ENCODE data around the gene YLPM1. TPM values are rescaled to one million over a fixed set of nuclear protein-coding genes. Genes with fewer than 3 reads are reported as not detected.
A peak's percentile ranks its signal among the peaks of the same experiment; 100 is the strongest.

YLPM1 gene, protein sequence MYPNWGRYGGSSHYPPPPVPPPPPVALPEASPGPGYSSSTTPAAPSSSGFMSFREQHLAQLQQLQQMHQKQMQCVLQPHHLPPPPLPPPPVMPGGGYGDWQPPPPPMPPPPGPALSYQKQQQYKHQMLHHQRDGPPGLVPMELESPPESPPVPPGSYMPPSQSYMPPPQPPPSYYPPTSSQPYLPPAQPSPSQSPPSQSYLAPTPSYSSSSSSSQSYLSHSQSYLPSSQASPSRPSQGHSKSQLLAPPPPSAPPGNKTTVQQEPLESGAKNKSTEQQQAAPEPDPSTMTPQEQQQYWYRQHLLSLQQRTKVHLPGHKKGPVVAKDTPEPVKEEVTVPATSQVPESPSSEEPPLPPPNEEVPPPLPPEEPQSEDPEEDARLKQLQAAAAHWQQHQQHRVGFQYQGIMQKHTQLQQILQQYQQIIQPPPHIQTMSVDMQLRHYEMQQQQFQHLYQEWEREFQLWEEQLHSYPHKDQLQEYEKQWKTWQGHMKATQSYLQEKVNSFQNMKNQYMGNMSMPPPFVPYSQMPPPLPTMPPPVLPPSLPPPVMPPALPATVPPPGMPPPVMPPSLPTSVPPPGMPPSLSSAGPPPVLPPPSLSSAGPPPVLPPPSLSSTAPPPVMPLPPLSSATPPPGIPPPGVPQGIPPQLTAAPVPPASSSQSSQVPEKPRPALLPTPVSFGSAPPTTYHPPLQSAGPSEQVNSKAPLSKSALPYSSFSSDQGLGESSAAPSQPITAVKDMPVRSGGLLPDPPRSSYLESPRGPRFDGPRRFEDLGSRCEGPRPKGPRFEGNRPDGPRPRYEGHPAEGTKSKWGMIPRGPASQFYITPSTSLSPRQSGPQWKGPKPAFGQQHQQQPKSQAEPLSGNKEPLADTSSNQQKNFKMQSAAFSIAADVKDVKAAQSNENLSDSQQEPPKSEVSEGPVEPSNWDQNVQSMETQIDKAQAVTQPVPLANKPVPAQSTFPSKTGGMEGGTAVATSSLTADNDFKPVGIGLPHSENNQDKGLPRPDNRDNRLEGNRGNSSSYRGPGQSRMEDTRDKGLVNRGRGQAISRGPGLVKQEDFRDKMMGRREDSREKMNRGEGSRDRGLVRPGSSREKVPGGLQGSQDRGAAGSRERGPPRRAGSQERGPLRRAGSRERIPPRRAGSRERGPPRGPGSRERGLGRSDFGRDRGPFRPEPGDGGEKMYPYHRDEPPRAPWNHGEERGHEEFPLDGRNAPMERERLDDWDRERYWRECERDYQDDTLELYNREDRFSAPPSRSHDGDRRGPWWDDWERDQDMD (N-terminal part only)
- total RNA-seq = 10 to 100 TPM; 46.5 to 47.0 TPM

DNA sequence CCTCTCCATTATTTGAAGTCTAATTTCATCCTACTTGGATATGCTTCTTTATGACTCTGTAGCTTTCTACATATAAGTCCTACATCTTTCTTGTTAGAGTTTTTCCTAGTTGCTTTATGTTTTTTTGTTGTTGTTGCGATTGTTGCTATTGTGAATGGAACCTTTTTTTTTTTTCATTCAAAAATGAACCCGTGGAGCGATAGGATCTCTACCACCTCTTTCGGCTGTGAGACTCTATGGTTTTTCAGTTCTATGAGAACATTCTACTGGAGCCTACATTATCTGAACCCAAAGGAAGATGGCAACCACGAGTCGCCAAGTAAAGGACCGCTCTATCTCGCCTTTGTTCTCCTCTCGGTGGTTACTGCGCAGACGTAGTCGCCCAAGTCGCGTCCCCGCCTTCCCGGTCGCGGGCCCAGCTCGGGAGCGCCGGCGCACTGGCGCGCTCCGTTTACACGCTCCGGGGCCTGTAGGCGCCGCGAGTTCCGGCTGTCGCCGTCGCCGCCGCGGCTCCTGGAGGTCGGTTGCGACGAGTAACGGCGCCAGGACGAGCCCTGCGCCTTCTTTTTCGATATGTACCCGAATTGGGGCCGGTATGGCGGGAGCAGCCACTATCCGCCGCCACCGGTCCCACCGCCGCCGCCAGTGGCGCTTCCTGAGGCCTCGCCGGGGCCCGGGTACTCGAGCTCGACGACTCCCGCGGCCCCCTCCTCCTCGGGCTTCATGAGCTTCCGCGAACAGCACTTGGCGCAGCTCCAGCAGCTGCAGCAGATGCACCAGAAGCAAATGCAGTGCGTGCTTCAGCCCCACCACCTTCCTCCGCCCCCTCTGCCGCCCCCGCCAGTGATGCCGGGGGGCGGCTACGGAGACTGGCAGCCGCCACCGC, at the start of gene YLPM1:
Gene YLPM1 (plus strand): TSS at position 400 of the 886 bp plus-strand sequence. CDS start 174 bp downstream, at position 574.
- DNase-seq = peak; percentile 94
- no peaks in the 10 kb centered on the region for H3K9me3 Mint-ChIP-seq
- CTCF ChIA-PET = interaction anchor here (0.5 to 2.2 kb wide), 14 partner anchors 14 to 893 kb away, joined by 3 to 10 read pairs (median 4); partner anchors contain the start of gene LTBP2
- peaks cover 48% of the 10 kb centered on the region for H3K4me1 Mint-ChIP-seq (ENCODE audit: low read depth)
- peak within 1 kb of the TSS; percentile 94 for H3K4me3 Mint-ChIP-seq
- no peaks in the 10 kb centered on the region for H3K27me3 Mint-ChIP-seq (ENCODE audit: low read depth)
- H3K36me3 Mint-ChIP-seq (ENCODE audit: low read depth) = peaks cover 29% of the 10 kb centered on the region
- intact Hi-C loops (cut with micrococcal nuclease) = loop anchor here (1.0 to 10.0 kb wide), 9 partner anchors 50 to 802 kb away; partner anchors contain the start of genes ABCD4, ALDH6A1, AREL1 and FCF1
- H3K27ac Mint-ChIP-seq = peak within 1 kb of the TSS; percentile 92

DNA sequence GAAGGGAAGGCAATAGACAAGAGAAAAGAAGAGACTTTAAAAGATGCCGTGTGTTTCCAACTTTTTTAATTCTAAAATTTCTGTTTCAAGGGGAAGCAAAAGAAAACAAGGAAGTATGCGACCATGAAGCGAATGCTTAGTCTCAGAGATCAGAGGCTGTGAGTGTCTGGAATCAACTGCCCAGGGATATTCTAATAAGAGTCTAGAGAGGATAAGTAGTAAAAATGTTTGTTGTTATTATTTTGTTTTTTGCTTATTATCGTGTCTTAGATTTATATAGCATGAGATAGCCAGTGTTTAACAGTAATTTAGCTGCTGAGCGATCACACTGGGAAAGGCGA, 49.8 kb upstream of the YLPM1 start:
- DNase-seq = no peak
- Mint-ChIP-seq H3K27me3 (ENCODE audit: low read depth) (no peaks in the 10 kb centered on the region), H3K4me1 (ENCODE audit: low read depth) (peaks cover 47% of the 10 kb centered on the region), H3K4me3 (peak overlapping the region; percentile 97), H3K27ac (peak overlapping the region; percentile 90), H3K9me3 (no peaks in the 10 kb centered on the region), H3K36me3 (ENCODE audit: low read depth) (peaks cover 18% of the 10 kb centered on the region)
- intact Hi-C loops (cut with micrococcal nuclease) = loop anchor here (1.0 to 5.0 kb wide), 4 partner anchors 50 to 463 kb away; partner anchors contain the start of genes TMED10 and YLPM1
- CTCF ChIA-PET = no interaction called here

DNA sequence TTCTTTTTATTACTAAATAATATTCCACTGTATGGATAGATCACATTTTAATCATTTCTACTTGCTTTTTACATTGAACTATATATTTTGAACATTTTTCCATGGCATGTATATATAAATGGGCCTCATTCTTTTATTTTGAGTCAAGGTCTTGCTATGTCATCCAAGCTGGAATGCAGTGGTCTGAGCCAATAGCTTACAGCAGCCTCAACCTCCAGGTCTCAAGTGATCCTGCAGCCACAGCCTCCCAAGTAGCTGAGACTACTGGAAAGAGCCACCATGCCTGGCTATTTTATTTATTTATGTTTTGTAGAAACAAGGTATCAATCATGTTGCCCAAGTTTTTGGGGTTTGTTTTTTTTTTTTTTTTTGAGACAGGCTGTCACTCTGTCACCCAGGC, 42.6 kb upstream of the YLPM1 start:
- CTCF ChIA-PET = interaction anchor here (0.6 kb wide), 2 partner anchors 140 to 749 kb away, joined by 4 to 5 read pairs; no protein-coding TSS in a partner anchor
- no peaks in the 10 kb centered on the region for H3K9me3 Mint-ChIP-seq

DNA sequence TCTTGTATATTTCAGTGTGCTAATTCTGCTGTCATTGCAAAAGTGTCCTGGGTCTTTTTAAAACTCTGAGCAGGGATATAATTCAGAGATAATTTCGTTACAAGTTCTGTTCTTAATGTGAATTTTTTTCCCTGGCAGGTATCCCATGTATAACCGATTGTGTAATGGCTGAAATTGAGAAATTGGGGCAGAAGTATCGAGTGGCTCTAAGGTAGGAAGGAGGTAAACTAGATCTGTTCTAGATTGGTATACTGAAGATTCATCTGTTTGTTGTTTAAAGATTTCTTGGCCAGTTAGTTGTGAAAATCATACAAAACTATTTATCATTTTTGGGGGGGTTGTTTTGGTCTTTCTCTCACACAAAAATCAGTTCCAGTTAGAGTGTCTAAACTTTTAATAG, 40.0 kb upstream of the YLPM1 start:
- peaks cover 23% of the 10 kb centered on the region for H3K36me3 Mint-ChIP-seq (ENCODE audit: low read depth)
- no peaks in the 10 kb centered on the region for H3K9me3 Mint-ChIP-seq
- CTCF ChIA-PET = no interaction called here
- intact Hi-C loops (cut with micrococcal nuclease) = no loop called here
- H3K4me3 Mint-ChIP-seq = no peak overlapping the region
- no peak for DNase-seq
- no peaks in the 10 kb centered on the region for H3K4me1 Mint-ChIP-seq (ENCODE audit: low read depth)
- H3K27me3 Mint-ChIP-seq (ENCODE audit: low read depth) = no peaks in the 10 kb centered on the region
- H3K27ac Mint-ChIP-seq = no peak overlapping the region

More for the DNA sequence above, 42.6 kb upstream of the YLPM1 start:
- Mint-ChIP-seq H3K4me3 (no peak overlapping the region), H3K27ac (no peak overlapping the region), H3K27me3 (ENCODE audit: low read depth) (no peaks in the 10 kb centered on the region), H3K36me3 (ENCODE audit: low read depth) (peaks cover 25% of the 10 kb centered on the region), H3K4me1 (ENCODE audit: low read depth) (peaks cover 4% of the 10 kb centered on the region)
- intact Hi-C loops (cut with micrococcal nuclease) = no loop called here
- no peak for DNase-seq

DNA sequence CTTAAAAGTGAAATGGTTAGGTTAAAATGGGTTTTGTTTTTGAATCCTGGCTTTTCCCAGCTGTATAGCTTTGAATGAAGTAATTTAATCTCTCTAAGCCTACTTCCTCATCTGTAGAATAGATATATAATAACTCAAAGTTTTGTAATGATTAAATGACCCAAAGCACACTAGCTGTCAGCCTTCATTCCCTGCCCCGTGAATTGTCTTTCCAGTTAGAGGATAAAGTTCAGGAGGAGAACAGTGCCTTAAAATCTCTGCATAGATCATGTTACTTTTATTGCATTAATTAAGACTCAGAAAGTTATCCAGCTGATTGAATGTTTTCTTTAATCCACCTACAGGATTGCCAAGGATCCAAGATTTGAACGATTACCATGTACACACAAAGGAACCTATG, 30.7 kb upstream of the YLPM1 start:
- intact Hi-C loops (cut with micrococcal nuclease) = no loop called here
- Mint-ChIP-seq H3K27ac (no peak overlapping the region), H3K4me1 (ENCODE audit: low read depth) (no peaks in the 10 kb centered on the region), H3K9me3 (no peaks in the 10 kb centered on the region), H3K36me3 (ENCODE audit: low read depth) (peaks cover 22% of the 10 kb centered on the region), H3K27me3 (ENCODE audit: low read depth) (no peaks in the 10 kb centered on the region), H3K4me3 (no peak overlapping the region)
- CTCF ChIA-PET = no interaction called here
- DNase-seq = no peak

DNA sequence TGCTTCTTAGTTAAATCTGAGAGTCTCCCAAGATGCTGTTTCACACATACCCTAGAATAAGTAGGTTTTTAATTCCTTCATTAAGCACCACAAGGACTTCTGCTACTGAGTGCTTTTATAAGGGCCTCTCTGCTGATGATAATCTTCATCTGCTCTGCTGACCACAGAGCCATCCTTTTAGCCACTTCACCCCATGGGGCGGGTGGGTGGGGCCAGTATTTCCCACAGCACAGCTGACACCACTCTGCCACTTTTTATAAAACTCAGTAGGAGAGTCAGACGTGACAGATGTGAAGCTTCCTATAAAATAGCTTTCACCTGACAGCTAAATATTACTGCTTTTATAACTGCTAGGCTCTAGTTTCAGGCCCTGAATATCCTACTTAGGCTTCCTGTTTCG, 29.9 kb upstream of the YLPM1 start:
- no peak for DNase-seq
- H3K9me3 Mint-ChIP-seq = no peaks in the 10 kb centered on the region
- no peaks in the 10 kb centered on the region for H3K4me1 Mint-ChIP-seq (ENCODE audit: low read depth)
- H3K36me3 Mint-ChIP-seq (ENCODE audit: low read depth) = peaks cover 22% of the 10 kb centered on the region
- CTCF ChIA-PET = no interaction called here
- no peak overlapping the region for H3K27ac Mint-ChIP-seq
- H3K27me3 Mint-ChIP-seq (ENCODE audit: low read depth) = no peaks in the 10 kb centered on the region
- H3K4me3 Mint-ChIP-seq = no peak overlapping the region
- intact Hi-C loops (cut with micrococcal nuclease) = no loop called here

DNA sequence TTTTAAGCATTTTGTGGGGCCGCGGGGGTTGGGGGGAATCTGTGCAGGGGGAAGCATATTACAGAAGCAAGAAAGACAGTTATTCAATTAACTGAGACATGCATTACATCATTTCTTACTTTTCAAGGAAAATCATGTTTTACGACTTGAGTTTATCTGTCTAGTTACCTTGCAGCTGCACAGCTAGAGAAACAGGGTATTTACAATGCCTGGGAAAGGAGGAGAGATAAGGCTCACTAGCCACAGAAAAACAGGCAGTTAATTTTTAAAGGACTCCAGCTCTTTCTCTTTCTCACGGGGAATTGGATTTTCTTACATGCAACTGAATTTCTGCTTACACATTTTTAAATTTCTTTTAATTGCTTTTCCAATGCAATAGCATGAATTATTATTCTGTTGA, 28.0 kb upstream of the YLPM1 start:
- Mint-ChIP-seq H3K27ac (no peak overlapping the region), H3K9me3 (no peaks in the 10 kb centered on the region), H3K4me3 (no peak overlapping the region), H3K36me3 (ENCODE audit: low read depth) (peaks cover 30% of the 10 kb centered on the region), H3K4me1 (ENCODE audit: low read depth) (no peaks in the 10 kb centered on the region), H3K27me3 (ENCODE audit: low read depth) (no peaks in the 10 kb centered on the region)
- CTCF ChIA-PET = interaction anchor here (0.6 to 0.9 kb wide), 3 partner anchors 18 to 169 kb away, joined by 3 to 4 read pairs (median 3); no protein-coding TSS in a partner anchor
- no peak for DNase-seq
- intact Hi-C loops (cut with micrococcal nuclease) = no loop called here

DNA sequence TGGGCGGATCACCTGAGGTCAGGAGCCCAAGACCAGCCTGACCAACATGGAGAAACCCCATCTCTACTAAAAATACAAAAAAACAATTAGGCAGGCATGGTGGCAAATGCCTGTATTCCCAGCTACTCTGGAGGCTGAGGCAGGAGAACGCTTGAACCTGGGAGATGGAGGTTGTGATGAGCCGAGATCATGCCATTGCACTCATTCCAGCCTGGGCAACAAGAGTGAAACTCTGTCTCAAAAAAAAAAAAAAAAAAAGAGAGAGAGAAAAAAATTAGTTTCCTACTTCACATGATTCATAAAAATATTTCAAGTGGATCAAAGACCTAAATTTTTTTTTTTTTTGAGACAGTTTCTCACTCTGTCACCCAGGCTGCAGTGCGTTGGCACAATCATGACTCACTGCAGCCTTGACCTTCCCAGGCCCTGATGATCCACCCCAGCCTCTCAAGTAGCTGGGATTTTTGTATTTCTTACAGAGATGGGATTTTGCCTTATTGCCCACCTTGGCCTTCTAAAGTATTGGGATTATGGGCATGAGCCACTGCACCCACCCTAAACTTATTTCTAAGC, 25.3 kb upstream of the YLPM1 start:
- no peaks in the 10 kb centered on the region for H3K27me3 Mint-ChIP-seq (ENCODE audit: low read depth)
- H3K4me1 Mint-ChIP-seq (ENCODE audit: low read depth) = no peaks in the 10 kb centered on the region
- CTCF ChIA-PET = no interaction called here
- DNase-seq = peak; percentile 20
- no peak overlapping the region for H3K4me3 Mint-ChIP-seq
- peaks cover 30% of the 10 kb centered on the region for H3K36me3 Mint-ChIP-seq (ENCODE audit: low read depth)
- H3K27ac Mint-ChIP-seq = no peak overlapping the region
- intact Hi-C loops (cut with micrococcal nuclease) = no loop called here
- no peaks in the 10 kb centered on the region for H3K9me3 Mint-ChIP-seq

DNA sequence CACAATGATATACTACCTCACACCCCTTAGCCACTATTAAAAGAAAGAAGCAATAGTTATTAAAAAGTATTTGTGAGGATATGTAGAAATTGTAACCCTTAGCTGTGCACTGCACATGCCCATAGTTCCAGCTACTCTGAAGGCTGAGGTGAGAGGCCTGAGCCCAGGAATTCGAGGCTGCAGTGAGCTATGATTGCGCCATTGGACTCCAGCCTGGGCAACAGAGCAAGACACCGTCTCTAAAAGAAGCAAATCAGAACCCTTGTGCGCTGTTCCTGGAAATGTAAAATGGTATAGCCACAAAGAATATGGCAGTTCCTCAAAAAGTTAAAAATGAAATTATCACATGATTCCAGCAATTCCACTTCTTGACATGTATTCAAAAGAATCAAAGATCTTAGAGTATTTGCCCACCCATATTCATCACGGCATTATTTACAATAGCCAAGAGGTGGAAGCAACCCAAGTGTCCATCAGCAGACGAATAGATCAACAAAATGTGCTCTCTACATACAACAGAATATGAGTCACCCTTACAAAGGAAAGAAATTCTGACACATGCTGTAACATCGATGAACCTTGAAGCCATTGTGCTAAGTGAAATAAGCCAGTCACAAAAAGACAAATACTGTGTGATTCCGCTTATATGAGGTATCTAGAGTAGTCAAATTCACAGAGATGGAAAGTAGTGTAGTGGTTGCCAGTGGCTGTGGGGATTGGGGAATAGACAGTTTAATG, 23.7 kb upstream of the YLPM1 start:
- CTCF ChIA-PET = no interaction called here
- Mint-ChIP-seq H3K27me3 (ENCODE audit: low read depth) (no peaks in the 10 kb centered on the region), H3K4me3 (no peak overlapping the region), H3K4me1 (ENCODE audit: low read depth) (no peaks in the 10 kb centered on the region), H3K36me3 (ENCODE audit: low read depth) (peaks cover 26% of the 10 kb centered on the region), H3K9me3 (no peaks in the 10 kb centered on the region), H3K27ac (no peak overlapping the region)
- intact Hi-C loops (cut with micrococcal nuclease) = no loop called here
- no peak for DNase-seq

DNA sequence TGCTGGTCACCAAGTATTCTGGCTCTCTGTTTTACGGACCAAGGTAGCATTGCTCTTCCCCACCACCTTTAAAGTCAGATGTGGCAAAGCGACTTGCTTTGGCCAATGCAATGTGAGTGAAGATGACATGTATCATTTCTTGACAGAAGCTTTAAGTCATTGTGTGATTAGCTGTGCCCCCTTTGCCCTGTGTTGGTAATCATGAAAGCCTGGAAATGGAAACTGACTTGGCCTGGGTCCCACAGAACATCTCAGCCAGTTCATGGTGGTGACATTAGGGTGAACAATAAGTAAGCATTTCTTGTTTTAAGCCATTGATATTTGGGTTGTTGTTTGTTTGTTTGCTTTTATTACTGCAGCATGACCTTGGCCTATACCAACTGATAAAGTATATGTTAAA, 15.9 kb upstream of the YLPM1 start:
- Mint-ChIP-seq H3K27ac (no peak overlapping the region), H3K4me3 (no peak overlapping the region), H3K9me3 (peaks cover 3% of the 10 kb centered on the region), H3K27me3 (ENCODE audit: low read depth) (no peaks in the 10 kb centered on the region), H3K36me3 (ENCODE audit: low read depth) (peaks cover 2% of the 10 kb centered on the region), H3K4me1 (ENCODE audit: low read depth) (no peaks in the 10 kb centered on the region)
- intact Hi-C loops (cut with micrococcal nuclease) = no loop called here
- CTCF ChIA-PET = no interaction called here
- DNase-seq = no peak

All from activated naive CD4-positive, alpha-beta T cell treated with anti-CD3 and anti-CD28 coated beads for 36 hours (primary cell).